NCI-H82 treated with DMSO at 0.1 percent for 48 hours (cell line): ENCODE results near the gene BBC3.
"Not testable (repeated sequence)": the region's sequence is repeated elsewhere in the genome, so short reads cannot be mapped to it uniquely, and the experiment has no call there.

Experiments used
- DNase-seq: peaks from one replicate; lab custom pipeline; 2025; ENCODE audit not compliant: unreplicated experiment; lab: John Stamatoyannopoulos, UW

BBC3 gene

GRCh38 chr19:47230921-47231214 is at the start of gene BBC3:
Gene BBC3, minus strand, starts transcription at chr19:47231199. Its CDS starts 2,768 bp downstream, at chr19:47228431.
- no peak for DNase-seq

GRCh38 chr19:47280183-47280797 is 49.3 kb upstream of the BBC3 start:
- DNase-seq: no peak

- DNase-seq: not testable (repeated sequence)
Observed at GRCh38 chr19:47276513-47276912, 45.5 kb upstream of the BBC3 start.

GRCh38 chr19:47275791-47276461 is 44.9 kb upstream of the BBC3 start:
- DNase-seq: no peak

GRCh38 chr19:47274891-47275761 is 44.1 kb upstream of the BBC3 start:
- no peak for DNase-seq

- DNase-seq: peak; percentile 84
Observed at GRCh38 chr19:47274071-47274890, 43.3 kb upstream of the BBC3 start, which contains the start of gene INAFM1. Gene INAFM1, plus strand, starts transcription at chr19:47274885. Its CDS starts 35 bp downstream, at chr19:47274920.

- peak; percentile 91 for DNase-seq
Observed at GRCh38 chr19:47273313-47274070, 42.5 kb upstream of the BBC3 start.

- DNase-seq: peak; percentile 91
Observed at GRCh38 chr19:47272448-47273312, 41.7 kb upstream of the BBC3 start.

GRCh38 chr19:47271949-47272348 is 41.0 kb upstream of the BBC3 start:
- no peak for DNase-seq

GRCh38 chr19:47270408-47270807 is 39.4 kb upstream of the BBC3 start:
- no peak for DNase-seq

- no peak for DNase-seq
Observed at GRCh38 chr19:47269596-47269995, 38.6 kb upstream of the BBC3 start.

GRCh38 chr19:47268028-47268427 is 37.0 kb upstream of the BBC3 start:
- no peak for DNase-seq

GRCh38 chr19:47267350-47267759 is 36.4 kb upstream of the BBC3 start:
- DNase-seq: no peak

GRCh38 chr19:47266401-47266941 is 35.5 kb upstream of the BBC3 start:
- DNase-seq: no peak

- no peak for DNase-seq
Observed at GRCh38 chr19:47264629-47265028, 33.6 kb upstream of the BBC3 start.

GRCh38 chr19:47261946-47262793 is 31.2 kb upstream of the BBC3 start:
- DNase-seq: not testable (repeated sequence)

- no peak for DNase-seq
Observed at GRCh38 chr19:47260476-47260875, 29.5 kb upstream of the BBC3 start.

- DNase-seq: no peak
Observed at GRCh38 chr19:47258895-47259555, 28.0 kb upstream of the BBC3 start.
